NCI-H1694 treated with DMSO at 0.1 percent for 48 hours (cell line): ENCODE results near the gene PIP4K2B.
"Not testable (repeated sequence)": the region's sequence is repeated elsewhere in the genome, so short reads cannot be mapped to it uniquely, and the experiment has no call there.

Source experiments
- DNase-seq: peaks from one replicate; lab custom pipeline; 2025; lab: John Stamatoyannopoulos, UW

Gene PIP4K2B

GRCh38 chr17:38730526-38731379, 68.6 kb downstream of the PIP4K2B start:
- DNase-seq = no peak

- peak; percentile 62 for DNase-seq
Observed at GRCh38 chr17:38729886-38730525, 69.3 kb downstream of the PIP4K2B start, which contains the start of gene CISD3. CISD3 (plus strand) TSS chr17:38730341; CDS start chr17:38730359, 18 bp downstream.

- no peak for DNase-seq
Observed at GRCh38 chr17:38729368-38729885, 69.9 kb downstream of the PIP4K2B start.

DNA sequence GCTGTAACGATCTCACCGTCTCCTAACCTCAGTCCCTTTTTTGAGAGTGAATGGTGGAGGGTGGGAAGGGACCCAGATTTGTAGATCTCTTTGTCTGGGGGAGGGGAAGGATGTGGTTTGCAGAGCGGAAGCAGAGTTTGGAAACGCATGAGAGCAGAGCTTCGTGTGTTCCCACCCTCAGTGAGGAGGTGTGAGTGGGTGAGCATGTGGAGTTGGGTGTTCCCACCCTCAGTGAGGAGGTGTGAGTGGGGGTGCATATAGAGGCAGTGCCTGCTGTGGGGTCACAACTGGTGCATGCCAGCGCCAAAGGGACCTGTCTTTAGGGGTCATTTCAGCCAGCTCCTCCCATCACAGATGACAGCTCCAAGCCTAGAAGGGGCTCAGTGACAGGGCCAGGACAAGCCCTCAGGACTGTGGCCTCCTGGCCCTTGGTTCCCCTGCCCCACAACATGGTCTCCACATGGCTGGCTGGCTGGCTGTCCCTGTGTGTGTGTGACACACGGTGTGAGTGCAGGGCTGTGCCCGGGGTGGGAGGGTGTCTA, 71.0 kb downstream of the PIP4K2B start:
- no peak for DNase-seq

- DNase-seq = no peak
Observed at GRCh38 chr17:38727736-38728135, 71.6 kb downstream of the PIP4K2B start.

DNA sequence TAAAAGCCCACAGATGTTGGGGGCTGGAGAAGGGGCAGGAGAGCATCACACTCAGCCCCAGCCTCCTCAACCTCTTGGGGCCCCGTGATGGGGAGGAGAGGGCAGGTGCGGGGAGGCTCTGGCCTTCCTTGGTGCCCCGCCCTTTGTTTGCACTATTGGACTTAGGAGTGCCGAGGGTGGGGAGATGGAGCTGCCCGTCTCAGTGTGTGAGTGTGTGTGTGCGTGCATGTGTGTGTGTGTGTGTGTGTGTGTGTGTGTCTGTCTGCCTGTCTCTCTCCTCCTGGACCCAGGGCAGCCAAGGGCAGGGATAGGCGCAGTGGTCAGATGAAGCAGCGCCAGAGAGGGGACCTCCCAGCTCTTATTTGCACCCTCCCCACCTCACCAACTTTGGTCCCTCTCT, 73.2 kb downstream of the PIP4K2B start:
- DNase-seq = not testable (repeated sequence)

- no peak for DNase-seq
Observed at GRCh38 chr17:38725066-38725465, 74.3 kb downstream of the PIP4K2B start.

DNA sequence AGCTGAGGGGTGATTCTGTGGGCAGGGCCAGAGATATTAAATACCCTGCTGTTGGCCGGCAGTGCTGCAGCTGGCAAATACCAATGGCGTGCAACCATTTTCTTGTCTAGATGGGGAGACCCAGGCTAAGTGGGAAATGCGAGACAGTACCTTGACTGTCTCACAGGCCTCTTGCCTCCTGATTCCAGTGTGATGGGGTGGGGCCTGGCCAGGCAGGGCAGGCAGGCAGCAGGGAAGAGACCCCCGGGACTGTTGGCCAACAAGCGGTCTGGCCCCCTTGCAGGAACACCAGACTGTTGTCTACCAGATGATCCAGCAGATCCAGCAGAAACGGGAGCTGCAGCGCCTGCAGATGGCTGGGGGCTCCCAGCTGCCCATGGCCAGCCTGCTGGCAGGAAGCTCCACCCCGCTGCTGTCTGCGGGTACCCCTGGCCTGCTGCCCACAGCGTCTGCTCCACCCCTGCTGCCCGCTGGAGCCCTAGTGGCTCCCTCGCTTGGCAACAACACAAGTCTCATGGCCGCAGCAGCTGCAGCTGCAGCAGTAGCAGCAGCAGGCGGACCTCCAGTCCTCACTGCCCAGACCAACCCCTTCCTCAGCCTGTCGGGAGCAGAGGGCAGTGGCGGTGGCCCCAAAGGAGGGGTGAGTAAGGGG, 74.9 kb downstream of the PIP4K2B start:
- peak; percentile 84 for DNase-seq

- no peak for DNase-seq
Observed at GRCh38 chr17:38721802-38722201, 77.6 kb downstream of the PIP4K2B start.

GRCh38 chr17:38720941-38721340, 78.4 kb downstream of the PIP4K2B start:
- no peak for DNase-seq

DNA sequence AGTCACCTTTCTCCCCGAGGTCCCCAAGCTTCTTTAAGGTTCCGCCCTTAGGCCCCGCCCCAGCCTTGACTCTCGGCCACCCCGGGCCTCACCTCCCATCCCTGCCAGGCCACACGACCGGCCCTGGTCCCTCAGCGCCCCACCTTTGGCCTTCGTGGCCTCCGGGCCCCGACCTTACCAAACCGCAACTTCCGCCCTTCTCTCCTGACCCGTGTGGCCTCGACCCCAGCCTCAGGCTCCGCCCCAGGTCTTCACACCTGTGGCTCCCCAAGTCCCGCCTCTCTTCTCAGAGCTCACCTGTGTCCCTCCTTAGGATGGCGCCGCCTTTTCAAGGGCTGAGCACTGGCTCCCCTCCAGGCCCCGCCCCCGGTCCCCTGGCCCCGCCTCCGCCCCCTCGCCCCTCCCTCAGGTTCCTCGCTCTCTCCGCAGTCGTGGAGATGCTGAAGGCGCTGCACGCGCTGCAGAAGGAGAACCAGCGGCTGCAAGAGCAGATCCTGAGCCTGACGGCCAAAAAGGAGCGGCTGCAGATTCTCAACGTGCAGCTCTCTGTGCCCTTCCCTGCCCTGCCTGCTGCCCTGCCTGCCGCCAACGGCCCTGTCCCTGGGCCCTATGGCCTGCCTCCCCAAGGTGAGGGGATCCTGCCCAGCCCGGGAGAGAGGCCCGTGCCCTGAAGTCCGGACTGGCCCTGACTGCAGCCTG, 79.3 kb downstream of the PIP4K2B start:
- DNase-seq = no peak

- DNase-seq = no peak
Observed at GRCh38 chr17:38719289-38719942, 79.9 kb downstream of the PIP4K2B start.

GRCh38 chr17:38717139-38717745, 82.1 kb downstream of the PIP4K2B start:
- no peak for DNase-seq

- DNase-seq = no peak
Observed at GRCh38 chr17:38716368-38717005, 82.9 kb downstream of the PIP4K2B start.
